Pons (tissue), 1 donor: ENCODE measurements around the gene KDM1A.

Experiments
- DNase-seq: peaks from one replicate; pipeline ENCODE4 v3.0.0-alpha.2; 2016; ENCODE audit warnings: low spot score

The KDM1A gene

DNA sequence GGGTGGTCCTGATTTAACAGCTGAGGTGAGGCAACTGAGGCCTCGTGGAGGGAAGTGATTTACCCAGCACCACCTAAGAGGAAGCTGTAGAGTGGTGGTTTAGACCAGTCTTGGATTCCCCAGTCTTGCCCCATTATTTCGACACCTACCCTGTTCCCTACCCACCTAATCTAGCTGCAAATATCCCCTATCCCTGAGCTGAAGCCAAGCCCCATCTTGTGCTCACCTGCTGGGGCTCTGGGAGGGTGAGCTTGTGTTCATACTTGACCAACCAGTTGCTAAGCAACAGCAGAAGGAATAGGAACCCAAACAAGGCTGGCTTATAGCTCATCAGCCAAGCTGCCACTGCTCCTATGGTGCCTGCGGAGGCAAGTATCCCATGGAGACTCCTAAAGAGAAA is 5.6 kb upstream of the KDM1A start:
- DNase-seq = no peak

DNA sequence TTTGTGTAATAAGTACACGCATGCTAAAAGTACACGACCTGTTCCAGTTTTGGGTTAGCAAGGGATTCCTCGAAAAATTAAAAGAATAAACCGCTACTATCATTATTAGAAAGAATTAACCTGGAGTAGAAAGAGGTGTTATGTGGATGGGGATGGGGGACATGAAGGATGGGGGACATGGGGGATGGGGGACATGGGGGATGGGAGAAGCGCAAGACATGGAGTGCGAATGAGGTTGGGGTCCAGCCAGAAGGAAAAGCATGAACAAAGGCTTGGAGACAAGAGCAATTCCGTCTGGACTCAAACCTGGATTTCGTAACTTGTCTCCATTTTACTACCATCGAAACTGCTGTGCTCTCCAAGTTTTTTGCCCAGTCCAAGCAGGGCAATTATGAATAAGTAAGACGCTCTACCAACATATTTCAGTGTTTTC is 591 bp upstream of the KDM1A start:
- DNase-seq = no peak

GRCh38 chr1:23019863-23020625 is 776 bp downstream of the KDM1A start:
- DNase-seq = peak; percentile 19

DNA sequence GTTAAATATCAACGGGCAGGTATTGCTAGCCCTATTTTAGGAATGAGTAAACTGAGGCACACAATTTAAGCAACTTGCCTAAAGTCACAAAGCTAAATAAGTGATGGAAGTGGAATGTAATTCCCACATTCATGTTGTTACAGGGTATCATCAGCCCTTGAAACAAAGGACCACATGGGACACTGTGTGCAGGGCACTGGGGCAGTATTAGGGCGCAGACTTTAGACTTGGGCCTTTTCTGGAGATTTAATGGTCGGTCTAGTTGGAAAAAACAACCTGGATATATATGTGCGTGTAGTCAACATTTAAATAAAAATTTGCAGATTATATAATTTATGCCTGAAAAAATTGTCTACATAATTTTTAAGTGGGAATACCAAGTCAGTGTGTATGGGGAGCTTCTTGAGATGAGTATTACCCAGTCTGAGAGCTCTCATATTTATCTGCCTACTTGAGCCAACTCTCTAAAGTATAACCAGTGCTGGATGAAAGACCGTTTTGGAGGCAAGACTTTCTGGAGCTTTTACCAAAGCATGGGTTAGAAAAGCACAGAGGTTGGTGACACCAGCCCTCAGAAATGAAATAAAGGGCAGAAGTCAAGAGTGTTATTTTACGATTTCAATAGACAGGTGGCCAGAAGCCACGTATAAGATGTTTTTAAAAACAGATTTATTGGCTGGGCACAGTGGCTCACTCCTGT is 1.6 kb downstream of the KDM1A start:
- DNase-seq = peak; percentile 14

DNA sequence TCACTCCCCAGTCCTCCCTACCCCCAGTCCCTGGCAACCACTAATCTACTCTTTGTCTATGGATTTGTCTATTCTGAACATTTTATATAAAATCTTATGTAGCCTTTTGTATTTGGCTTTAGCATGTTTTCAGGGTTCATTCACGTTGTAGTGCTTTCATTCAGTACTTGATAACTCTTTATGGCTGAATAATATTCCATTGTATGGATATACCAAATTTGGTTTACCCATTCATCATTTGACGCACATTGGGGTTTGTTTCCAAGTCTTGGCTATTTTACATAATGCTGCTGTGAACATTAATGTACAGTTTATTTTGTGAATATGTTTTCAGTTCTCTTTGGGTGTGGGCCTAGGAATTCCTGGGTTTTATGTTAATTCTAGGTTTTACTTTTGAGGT is 2.6 kb downstream of the KDM1A start:
- no peak for DNase-seq

DNA sequence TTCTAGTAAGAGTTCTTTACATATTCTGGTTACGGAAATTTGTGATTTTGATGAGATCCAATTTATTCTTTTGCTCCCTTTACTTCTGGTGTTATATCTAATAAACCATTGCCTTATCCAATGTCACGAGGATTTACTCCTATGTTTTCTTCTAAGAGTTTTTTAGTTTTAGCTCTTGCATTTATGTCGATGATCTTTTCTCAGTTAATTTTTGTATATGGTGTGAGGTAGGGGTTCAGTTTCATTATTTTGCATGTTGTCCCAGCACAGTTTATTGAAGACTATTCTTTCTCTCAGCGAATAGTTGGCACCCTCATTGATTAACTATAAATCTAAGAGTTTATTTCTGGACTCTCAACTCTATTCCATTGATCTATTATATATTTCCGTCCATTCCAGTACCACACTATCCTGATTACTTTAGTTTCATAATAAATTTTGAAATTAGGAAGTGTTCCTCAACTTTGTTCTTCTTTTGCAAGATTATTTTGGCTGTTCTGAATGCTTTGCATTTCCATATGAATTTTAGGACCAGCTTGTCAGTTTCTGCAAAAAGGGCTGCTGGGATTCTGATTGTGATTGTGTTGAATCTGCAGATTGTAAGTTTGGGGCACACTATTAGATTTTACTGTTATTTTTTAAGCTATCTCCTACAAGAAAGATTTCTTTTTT is 4.0 kb downstream of the KDM1A start:
- DNase-seq = no peak

DNA sequence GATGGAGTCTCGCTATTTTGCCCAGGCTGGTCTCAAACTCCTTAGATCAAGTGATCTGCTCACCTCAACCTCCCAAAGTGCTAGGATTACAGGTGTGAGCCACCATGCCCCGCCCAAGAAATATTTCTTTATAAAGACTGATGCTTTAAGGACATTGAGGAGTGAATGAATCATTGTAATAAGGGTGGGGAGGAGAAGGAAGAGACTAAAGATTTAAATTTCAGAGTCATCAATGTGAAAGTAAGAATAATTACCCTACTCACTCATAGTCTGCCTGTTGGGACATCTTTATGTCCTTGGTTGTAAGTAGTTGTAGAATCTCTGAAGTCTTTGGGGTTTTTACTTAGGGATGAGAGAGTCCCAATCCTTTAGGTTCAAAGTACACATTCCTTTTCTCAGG is 7.3 kb downstream of the KDM1A start:
- no peak for DNase-seq

GRCh38 chr1:23027352-23027907 is 8.2 kb downstream of the KDM1A start:
- DNase-seq = no peak

DNA sequence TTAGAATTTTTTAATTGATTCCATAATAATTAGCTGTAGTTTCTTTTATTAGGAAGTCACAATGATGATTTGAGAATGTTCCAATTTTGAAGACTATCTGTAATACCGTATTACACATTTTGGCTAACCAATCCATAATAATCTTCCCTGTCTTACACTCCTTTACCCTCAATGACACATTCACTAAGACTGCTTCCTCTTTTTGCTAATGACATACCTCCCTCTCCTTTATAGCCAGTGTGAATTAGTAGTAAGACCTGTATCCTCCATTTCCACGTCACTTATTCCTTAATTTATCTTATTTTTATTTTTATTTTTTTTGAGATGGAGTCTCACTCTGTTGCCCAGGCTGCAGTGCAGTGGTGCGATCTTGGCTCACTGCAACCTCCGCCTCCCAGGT is 10.1 kb downstream of the KDM1A start:
- DNase-seq = no peak

DNA sequence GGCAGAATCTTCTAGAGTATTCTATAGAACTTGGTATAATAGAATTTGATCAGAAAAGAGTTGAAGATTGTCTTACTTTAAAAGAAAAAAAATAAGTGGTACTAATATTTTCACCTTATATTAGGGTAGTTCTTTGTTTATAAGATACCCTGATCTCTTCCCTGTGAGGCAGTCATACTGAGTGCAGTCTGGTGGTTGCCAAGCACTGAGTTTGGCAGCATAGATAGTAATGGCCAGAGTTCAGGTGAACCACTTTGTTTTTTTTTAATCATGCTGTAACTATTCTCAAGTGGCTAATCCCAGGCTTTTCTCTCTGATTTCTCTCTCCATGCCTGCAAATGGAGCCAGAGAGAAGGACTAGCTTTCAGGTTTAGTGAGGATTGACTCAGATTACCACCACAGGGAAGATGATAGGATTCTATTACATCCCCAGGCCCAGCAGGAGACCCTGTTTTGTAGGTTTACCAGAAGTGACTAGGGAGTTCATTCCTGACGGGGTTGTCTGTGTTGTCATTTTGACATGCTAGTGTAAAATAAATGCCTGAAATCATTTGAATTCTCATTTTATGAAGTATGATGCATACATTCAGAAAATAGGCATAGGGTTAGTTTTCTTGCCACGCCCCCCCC is 16.7 kb downstream of the KDM1A start:
- no peak for DNase-seq

DNA sequence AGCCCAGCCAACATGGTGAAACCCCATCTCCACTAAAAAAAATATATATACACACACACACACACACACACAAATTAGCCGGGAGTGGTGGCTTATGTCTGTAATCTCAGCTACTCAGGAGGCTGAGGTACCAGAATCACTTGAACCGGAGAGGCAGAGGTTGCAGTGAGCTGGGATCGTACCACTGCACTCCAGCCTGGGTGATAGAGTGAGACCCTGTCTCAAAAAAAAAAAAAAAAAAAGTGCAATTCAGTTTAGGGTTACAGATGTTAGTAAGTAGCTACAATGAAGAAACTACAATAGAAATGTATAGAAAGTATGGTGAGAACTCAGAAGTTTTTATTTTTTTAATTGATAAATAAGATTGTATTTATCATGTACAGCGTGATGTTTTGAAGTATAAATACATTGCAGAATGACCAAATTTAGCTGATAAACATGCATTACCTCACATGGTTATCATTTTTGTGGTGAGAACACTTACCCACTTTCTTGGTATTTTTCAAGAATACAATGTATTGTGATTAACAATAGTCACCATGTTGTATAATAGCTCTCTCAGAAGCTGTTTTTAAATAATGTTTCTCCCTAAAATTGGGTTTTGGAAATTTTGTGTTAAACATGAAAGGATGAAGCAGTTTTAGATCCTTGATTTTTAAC is 17.9 kb downstream of the KDM1A start:
- no peak for DNase-seq

GRCh38 chr1:23039308-23039826 is 20.1 kb downstream of the KDM1A start:
- no peak for DNase-seq

DNA sequence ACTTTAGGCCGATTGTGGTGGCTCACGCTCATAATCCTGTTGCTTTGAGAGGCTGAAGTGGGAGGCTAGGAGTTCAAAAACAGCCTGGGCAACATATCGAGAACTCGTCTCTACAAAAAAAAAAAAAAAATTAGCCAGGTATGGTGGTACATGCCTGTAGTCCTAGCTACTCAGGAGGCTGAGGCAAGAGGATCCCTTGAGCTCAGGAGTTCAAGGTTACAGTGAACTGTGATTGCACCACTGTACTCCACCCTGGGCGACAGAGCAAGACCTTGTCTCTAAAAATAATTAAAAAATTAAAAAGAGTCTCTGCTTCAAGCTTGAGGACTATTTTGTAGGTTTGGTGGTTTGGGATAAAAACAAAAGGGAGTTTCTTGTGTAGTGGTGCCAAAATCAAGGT is 21.2 kb downstream of the KDM1A start:
- no peak for DNase-seq

- no peak for DNase-seq
Observed at GRCh38 chr1:23044035-23044434, 24.8 kb downstream of the KDM1A start.

- DNase-seq = no peak
Observed at GRCh38 chr1:23050201-23050600, 30.9 kb downstream of the KDM1A start.

DNA sequence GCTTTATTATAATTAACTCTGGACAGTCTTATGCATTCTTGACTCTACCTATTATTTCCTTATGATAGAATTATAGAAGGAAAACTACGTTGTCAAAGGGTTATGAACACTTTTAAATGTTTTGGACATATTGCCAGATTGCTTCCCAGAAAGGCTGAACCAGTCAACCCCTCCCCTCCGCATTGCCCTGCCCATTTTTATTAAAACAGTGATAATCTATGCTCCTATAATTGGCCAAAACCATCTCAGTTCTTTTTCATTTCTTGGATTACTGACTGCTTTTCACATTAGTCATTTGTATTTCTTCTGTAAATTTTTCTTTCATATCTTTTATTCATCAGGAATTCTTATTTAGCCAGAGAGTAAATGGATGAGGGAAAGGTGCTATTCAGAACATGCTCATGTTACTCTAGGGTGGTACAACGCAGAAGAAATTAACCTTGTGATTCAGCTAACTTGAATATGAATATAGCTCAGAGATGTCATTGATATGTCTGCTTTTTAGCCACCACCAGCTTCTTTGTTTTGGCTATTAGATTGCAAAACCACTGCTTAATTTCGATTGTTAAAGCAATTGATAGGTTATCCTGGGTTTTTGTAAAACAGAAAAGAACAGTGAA is 32.1 kb downstream of the KDM1A start:
- DNase-seq = no peak

DNA sequence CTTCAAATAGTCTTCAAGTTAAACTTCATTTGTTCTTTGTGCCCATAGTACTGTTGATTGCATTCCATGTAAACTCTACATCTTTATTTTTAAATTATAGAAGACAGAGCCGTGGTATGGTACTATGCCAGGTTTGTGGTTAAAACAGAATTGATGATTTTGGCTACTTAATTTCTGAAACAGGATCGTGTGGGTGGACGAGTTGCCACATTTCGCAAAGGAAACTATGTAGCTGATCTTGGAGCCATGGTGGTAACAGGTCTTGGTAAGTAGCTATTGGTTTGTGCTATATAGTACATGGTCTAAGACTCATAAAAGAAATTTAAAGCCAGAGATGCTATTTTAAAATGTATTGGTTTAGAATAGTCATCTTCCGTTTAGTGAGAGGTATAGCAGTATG is 38.0 kb downstream of the KDM1A start:
- DNase-seq = no peak

DNA sequence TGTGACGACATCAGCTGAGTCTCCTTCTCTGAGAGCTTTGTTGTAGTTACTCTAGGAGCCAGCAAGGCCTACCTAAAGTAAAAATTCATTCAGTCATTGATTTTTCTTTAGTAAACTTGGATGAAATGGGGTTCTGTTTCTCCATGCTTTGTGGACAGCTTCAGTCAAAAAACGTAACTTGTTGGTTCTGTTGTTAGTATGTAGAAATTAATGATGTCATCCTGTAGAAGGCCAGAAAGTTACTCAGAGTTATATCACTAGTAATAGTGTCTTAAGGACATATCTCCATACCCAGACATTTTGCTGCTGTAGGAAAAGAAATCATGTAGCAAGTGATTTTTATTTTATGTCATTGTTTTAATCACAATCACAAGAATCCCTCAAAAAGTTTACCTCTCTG is 43.0 kb downstream of the KDM1A start:
- DNase-seq = no peak

- no peak for DNase-seq
Observed at GRCh38 chr1:23065385-23065784, 46.1 kb downstream of the KDM1A start.

DNA sequence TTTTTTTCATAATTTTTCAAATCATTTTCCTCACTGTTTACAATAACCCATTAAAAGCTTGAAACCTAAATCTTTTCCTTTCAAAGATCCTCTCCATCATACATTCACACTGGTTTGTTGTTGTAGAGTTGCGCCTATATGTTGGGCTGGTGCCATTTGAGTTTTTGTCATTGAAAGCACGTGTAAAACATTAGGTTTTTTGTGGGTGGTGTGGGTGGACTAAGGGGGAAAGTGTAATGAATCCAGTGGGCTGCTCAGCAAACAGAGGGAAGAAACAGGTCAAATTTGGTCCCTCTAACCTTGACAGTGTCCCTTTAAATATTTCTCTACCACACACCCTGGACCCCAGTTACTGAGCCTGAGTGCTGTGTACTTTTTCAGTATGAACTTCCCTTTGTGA is 46.8 kb downstream of the KDM1A start:
- no peak for DNase-seq

DNA sequence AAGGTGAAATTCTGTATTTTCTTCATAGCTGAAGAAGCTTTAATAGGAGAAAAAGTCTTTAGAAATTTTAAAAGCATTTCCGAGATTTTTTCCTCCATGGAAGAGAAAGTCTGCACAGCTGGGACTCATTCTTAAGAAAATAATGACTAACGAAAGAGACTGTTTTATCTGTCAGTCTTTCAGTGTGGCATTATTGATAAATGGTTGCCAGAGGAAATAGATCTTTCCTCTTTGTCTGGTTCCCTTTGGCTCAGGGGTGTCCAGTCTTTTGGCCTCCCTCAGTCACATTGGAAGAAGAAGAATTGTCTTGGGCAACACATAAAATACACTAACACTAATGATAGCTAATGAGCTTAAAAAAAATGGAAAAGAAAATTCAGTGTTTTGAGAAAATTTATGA is 49.9 kb downstream of the KDM1A start:
- no peak for DNase-seq
